ENCODE data around the gene SEC62.

SEC62 gene

GRCh38 chr3:169966428-169966950 lies at the start of gene SEC62:
TSS of gene SEC62 (plus strand) at chr3:169966807. CDS start at chr3:169966823, 16 bp downstream.
- DNase-seq, result peak; percentile 98

GRCh38 chr3:169923189-169923588 lies 43.4 kb upstream of the SEC62 start:
- peak; percentile 52 for DNase-seq

GRCh38 chr3:169923831-169924230 lies 42.8 kb upstream of the SEC62 start:
- no peak for DNase-seq

GRCh38 chr3:169929830-169930519 lies 36.6 kb upstream of the SEC62 start:
- DNase-seq, result peak; percentile 16

GRCh38 chr3:169930843-169931242 lies 35.8 kb upstream of the SEC62 start:
- DNase-seq, result no peak

GRCh38 chr3:169931747-169932520 lies 34.7 kb upstream of the SEC62 start:
- DNase-seq, result peak; percentile 10

- no peak for DNase-seq
Measured at GRCh38 chr3:169939320-169939719, 27.3 kb upstream of the SEC62 start.

GRCh38 chr3:169939751-169940150 lies 26.9 kb upstream of the SEC62 start:
- DNase-seq, result no peak

GRCh38 chr3:169940470-169941181 lies 26.0 kb upstream of the SEC62 start:
- peak; percentile 44 for DNase-seq

GRCh38 chr3:169945313-169945712 lies 21.3 kb upstream of the SEC62 start:
- DNase-seq, result no peak

- no peak for DNase-seq
Measured at GRCh38 chr3:169946336-169946735, 20.3 kb upstream of the SEC62 start.

GRCh38 chr3:169948559-169949448 lies 17.8 kb upstream of the SEC62 start:
- peak; percentile 59 for DNase-seq

- no peak for DNase-seq
Measured at GRCh38 chr3:169952045-169952444, 14.6 kb upstream of the SEC62 start.

GRCh38 chr3:169953462-169954141 lies 13.0 kb upstream of the SEC62 start:
- DNase-seq, result no peak

- no peak for DNase-seq
Measured at GRCh38 chr3:169954142-169954756, 12.4 kb upstream of the SEC62 start.

GRCh38 chr3:169955406-169955805 lies 11.2 kb upstream of the SEC62 start:
- DNase-seq, result no peak

- no peak for DNase-seq
Measured at GRCh38 chr3:169964176-169964575, 2.4 kb upstream of the SEC62 start.

- DNase-seq, result peak; percentile 85
Measured at GRCh38 chr3:169965562-169966427, 812 bp upstream of the SEC62 start.

- DNase-seq, result peak; percentile 87
Measured at GRCh38 chr3:169966951-169967915, 626 bp downstream of the SEC62 start.
